Lung (tissue), 12 donors: ENCODE measurements around the gene CBLC. TPM values are rescaled to one million over a fixed set of nuclear protein-coding genes. Genes with fewer than 3 reads are reported as not detected.

Source experiments
- ATAC-seq: fragments of 200-7000 bp; cut with Tn5 transposase; one replicate; pipeline ENCODE4 v1.9.1; 2020; ENCODE audit warnings: moderate number of reproducible peaks; ENCODE audit not compliant: insufficient read depth, low FRiP score
- DNase-seq, 3 donors: peaks; one replicate each; pipeline ENCODE4 v3.0.0-alpha.2; 2013 to 2017
- H3K27ac ChIP-seq, 2 donors: one replicate each; pipeline ENCODE4 v1.5.1; 2013; ENCODE audit warnings: mild to moderate bottlenecking in 2 of 2, moderate library complexity in 2 of 2, control low read depth in 1 of 2, inconsistent platforms in 1 of 2, low read depth in 1 of 2, low read length in 1 of 2
- H3K27me3 ChIP-seq, 3 donors: one replicate each; pipeline ENCODE4 v1.5.1; 2013; ENCODE audit warnings: low read length in 2 of 3; ENCODE audit not compliant: control insufficient read depth in 3 of 3, insufficient read depth in 3 of 3
- H3K36me3 ChIP-seq, 4 donors: one replicate each; pipeline ENCODE4 v1.5.1; 2013; ENCODE audit warnings: low read length in 4 of 4, mild to moderate bottlenecking in 1 of 4, moderate library complexity in 1 of 4; ENCODE audit not compliant: control insufficient read depth in 4 of 4, insufficient read depth in 4 of 4
- H3K4me1 ChIP-seq, 5 donors: one replicate each; pipeline ENCODE4 v1.5.1; 2013; ENCODE audit warnings: low read length in 5 of 5, mild to moderate bottlenecking in 2 of 5, moderate library complexity in 1 of 5; ENCODE audit not compliant: control insufficient read depth in 5 of 5, insufficient read depth in 5 of 5
- H3K4me3 ChIP-seq: one replicate; pipeline ENCODE4 v1.5.1; 2013; ENCODE audit warnings: mild to moderate bottlenecking, control low read depth, moderate library complexity
- H3K9ac ChIP-seq, 2 donors: one replicate each; pipeline ENCODE4 v1.5.1; 2013; ENCODE audit warnings: low read length in 2 of 2, control low read depth in 1 of 2; ENCODE audit not compliant: insufficient read depth in 1 of 2
- H3K9me3 ChIP-seq, 4 donors: one replicate each; pipeline ENCODE4 v1.5.1; 2013; ENCODE audit warnings: low read length in 3 of 4, mild to moderate bottlenecking in 1 of 4, moderate library complexity in 1 of 4; ENCODE audit not compliant: control insufficient read depth in 4 of 4, insufficient read depth in 3 of 4
- CTCF ChIP-seq: IDR thresholded peaks from 2 replicates; pipeline ENCODE4 v1.5.1; 2012; ENCODE audit warnings: mild to moderate bottlenecking; ENCODE audit errors: control extremely low read depth, extremely low read depth
- WGBS, 2 donors: extraction: QIAGEN DNeasy Blood & Tissue Kit; methylation state at CpG; one replicate each; pipeline ENCODE4 v1.1.7; 2013; 5-methylcytosine and 5-hydroxymethylcytosine counted together
- polyA plus RNA-seq, 2 donors: library from polyadenylated mRNA; stranded (reverse); fragments of 200-250 nt; gene quantifications; one replicate each; pipeline ENCODE4 v1.2.1, GENCODE V29; 2013
- total RNA-seq, 2 donors: library from RNA; depleted of rRNA in 1 of 2; stranded (reverse); fragments of >200 nt in 1 of 2; gene quantifications; one replicate each; pipeline ENCODE4 v1.2.1, GENCODE V29; 2014 to 2021
- donor health status: control.
- donor health status: control.
- donor health status: Bipolar disorder and iron deficiency.
- donor health status: healthy.
- donor health status: DM: yes; HTN: yes; CAD: no.

Gene CBLC
- total and polyA plus RNA-seq, 4 donors = 4.0 to 5.5 (median 5.1) TPM

- no peak for ATAC-seq
- H3K36me3 ChIP-seq = no peaks in the 10 kb centered on the region
- peaks cover 0 to 15% (median 3%) of the 10 kb centered on the region in 5 donors for H3K4me1 ChIP-seq
- H3K4me3 ChIP-seq = no peak overlapping the region
- 55 to 76% methylated on average over 3 of the region's 3 CpGs for WGBS, 2 donors
- no peak overlapping the region for H3K9ac ChIP-seq
- DNase-seq = peak; percentile 55 to 86 (median 83)
- no peak for TF ChIP-seq CTCF
- H3K27ac ChIP-seq = no peak overlapping the region
- no peaks in the 10 kb centered on the region for H3K27me3 ChIP-seq
- no peaks in the 10 kb centered on the region for H3K9me3 ChIP-seq
Observed at GRCh38 chr19:44772959-44773358, 4.7 kb upstream of the CBLC start.

GRCh38 chr19:44775676-44776240, 1.9 kb upstream of the CBLC start:
- Histone ChIP-seq H3K9ac (no peak overlapping the region), H3K27ac (no peak overlapping the region), H3K36me3 (no peaks in the 10 kb centered on the region), H3K4me3 (no peak overlapping the region), H3K4me1 (peaks cover 0 to 15% (median 3%) of the 10 kb centered on the region in 5 donors), H3K27me3 (no peaks in the 10 kb centered on the region), H3K9me3 (no peaks in the 10 kb centered on the region)
- TF ChIP-seq CTCF = no peak
- DNase-seq (no peak), ATAC-seq (no peak)
- WGBS, 2 donors = 84 to 90% methylated on average over 6 of the region's 6 CpGs

GRCh38 chr19:44776402-44777096, 1.1 kb upstream of the CBLC start:
- no peak for TF ChIP-seq CTCF
- no peak overlapping the region for H3K9ac ChIP-seq
- WGBS, 2 donors = 83 to 88% methylated on average over 23 of the region's 23 CpGs
- no peak overlapping the region for H3K4me3 ChIP-seq
- peaks cover 0 to 2% (median 0%) of the 10 kb centered on the region in 4 donors for H3K36me3 ChIP-seq
- no peaks in the 10 kb centered on the region for H3K9me3 ChIP-seq
- H3K27ac ChIP-seq = no peak overlapping the region
- DNase-seq = peak; percentile 34 to 63 (median 39)
- no peak for ATAC-seq
- H3K27me3 ChIP-seq = no peaks in the 10 kb centered on the region
- peaks cover 0 to 15% (median 3%) of the 10 kb centered on the region in 5 donors for H3K4me1 ChIP-seq
